T-helper 22 cell (primary cell): ENCODE data around the gene CHMP2A.
A peak's percentile ranks its signal among the peaks of the same experiment; 100 is the strongest.
"Not testable (repeated sequence)": the region's sequence is repeated elsewhere in the genome, so short reads cannot be mapped to it uniquely, and the experiment has no call there.

Experiments
- DNase-seq: peaks from one replicate; pipeline ENCODE4 v3.0.0-alpha.2; 2020; ENCODE audit warnings: low read depth

Gene CHMP2A

GRCh38 chr19:58555369-58555885, 522 bp upstream of the CHMP2A start:
- no peak for DNase-seq

- DNase-seq, result no peak
These were observed 959 bp downstream of the CHMP2A start for GRCh38 chr19:58553799-58554493.

DNA sequence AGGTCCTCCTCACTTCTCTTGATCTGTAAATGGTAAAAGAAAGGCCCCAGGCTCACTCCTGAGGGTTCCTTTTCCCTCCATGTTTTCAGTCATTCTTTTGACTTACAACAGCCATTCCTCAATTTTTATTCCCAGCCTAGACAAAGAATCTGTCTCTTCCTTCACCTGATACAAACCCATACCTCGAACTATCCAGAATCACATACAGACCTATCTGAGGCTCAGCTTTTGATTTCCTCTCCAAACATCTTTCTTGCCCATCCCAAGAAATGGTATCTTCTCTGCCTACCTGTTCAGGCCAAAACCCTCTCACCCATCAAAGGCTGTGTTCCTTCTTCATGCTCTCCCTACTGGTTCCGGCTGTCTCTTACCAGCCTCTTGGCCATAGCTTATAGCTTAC, 2.2 kb downstream of the CHMP2A start:
- DNase-seq, result no peak

DNA sequence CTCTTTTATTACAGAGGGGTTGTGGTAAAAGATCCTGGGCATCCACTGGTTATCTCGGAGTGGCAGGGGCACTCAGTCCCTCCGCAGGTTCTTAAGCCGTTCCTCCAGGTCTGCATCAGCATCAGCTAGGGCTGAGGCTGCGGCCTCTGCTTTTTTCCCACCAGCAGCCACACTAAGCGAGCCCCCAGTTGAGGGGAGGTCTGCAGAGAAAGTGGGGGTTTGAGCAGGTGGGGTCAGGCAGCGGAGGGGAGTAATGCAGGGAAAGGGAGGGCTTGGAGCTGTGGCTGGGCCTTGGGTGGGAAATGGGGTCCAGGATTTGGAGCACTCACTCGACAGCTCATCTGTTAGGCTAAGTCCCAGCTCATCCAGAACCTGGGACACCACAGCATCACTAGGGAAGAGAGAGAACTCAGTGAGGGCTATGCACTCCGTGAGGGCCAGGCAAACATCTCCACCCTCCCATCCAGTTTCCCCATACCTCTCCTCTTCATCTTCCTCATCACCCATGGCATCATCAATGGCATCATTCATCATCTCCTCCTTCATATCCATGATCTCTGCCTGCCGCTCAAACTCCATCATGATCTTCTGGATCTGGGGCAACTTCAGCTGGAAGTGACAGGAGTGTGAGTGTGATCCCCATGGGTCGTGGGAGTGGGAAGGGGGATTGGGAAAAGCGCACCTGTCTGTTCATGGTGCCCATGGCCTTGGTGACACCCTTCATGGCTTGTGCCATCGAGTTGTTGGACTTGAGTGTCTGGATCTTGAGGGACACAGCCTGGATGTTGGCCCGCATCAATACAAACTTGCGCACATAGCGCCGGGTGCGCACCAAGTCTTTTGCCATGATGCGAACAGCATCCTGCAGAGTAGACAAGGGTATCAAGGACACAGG, 3.1 kb downstream of the CHMP2A start:
- no peak for DNase-seq

- DNase-seq, result no peak
These were observed 3.8 kb downstream of the CHMP2A start for GRCh38 chr19:58551123-58551497.

GRCh38 chr19:58550362-58551122, 4.4 kb downstream of the CHMP2A start:
- DNase-seq, result no peak

DNA sequence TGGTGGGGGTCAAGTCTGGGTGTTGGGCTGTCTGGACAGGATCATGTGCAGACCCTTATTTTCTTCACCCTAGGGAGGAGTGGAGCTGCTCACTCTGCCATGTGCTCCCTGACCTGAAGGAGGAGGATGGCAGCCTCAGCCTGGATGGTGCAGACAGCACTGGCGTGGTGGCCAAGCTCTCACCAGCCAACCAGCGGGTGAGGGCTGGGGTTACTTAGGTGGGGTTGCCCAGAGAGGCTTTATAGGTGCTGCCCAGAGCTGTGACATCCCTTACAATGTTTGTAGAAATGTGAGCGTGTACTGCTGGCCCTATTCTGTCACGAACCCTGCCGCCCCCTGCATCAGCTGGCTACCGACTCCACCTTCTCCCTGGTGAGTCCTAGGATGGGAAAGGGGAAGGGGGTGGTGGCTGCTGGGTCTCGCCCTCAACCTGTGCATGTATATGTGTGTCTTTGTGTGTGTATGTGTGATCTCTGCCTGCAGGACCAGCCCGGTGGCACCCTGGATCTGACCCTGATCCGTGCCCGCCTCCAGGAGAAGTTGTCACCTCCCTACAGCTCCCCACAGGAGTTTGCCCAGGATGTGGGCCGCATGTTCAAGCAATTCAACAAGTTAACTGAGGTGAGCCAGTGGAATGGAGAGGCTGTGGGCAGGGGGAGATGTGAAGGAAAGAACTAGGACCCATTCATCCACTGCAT, 5.1 kb downstream of the CHMP2A start:
- DNase-seq, result no peak

DNA sequence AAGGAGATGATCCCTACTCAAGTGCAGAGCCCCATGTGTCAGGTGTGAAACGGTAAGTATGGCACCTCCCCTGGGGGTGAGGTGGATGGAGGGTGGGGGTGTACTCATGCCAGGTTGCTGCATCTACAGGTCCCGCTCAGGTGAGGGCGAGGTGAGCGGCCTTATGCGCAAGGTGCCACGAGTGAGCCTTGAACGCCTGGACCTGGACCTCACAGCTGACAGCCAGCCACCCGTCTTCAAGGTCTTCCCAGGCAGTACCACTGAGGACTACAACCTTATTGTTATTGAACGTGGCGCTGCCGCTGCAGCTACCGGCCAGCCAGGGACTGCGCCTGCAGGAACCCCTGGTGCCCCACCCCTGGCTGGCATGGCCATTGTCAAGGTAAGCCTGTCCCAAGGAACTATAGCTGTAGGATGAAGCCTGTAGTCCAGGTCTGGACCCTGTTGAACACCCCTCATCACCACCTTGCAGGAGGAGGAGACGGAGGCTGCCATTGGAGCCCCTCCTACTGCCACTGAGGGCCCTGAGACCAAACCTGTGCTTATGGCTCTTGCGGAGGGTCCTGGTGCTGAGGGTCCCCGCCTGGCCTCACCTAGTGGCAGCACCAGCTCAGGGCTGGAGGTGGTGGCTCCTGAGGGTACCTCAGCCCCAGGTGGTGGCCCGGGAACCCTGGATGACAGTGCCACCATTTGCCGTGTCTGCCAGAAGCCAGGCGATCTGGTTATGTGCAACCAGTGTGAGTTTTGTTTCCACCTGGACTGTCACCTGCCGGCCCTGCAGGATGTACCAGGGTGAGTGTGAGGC, 5.8 kb downstream of the CHMP2A start:
- DNase-seq, result no peak

DNA sequence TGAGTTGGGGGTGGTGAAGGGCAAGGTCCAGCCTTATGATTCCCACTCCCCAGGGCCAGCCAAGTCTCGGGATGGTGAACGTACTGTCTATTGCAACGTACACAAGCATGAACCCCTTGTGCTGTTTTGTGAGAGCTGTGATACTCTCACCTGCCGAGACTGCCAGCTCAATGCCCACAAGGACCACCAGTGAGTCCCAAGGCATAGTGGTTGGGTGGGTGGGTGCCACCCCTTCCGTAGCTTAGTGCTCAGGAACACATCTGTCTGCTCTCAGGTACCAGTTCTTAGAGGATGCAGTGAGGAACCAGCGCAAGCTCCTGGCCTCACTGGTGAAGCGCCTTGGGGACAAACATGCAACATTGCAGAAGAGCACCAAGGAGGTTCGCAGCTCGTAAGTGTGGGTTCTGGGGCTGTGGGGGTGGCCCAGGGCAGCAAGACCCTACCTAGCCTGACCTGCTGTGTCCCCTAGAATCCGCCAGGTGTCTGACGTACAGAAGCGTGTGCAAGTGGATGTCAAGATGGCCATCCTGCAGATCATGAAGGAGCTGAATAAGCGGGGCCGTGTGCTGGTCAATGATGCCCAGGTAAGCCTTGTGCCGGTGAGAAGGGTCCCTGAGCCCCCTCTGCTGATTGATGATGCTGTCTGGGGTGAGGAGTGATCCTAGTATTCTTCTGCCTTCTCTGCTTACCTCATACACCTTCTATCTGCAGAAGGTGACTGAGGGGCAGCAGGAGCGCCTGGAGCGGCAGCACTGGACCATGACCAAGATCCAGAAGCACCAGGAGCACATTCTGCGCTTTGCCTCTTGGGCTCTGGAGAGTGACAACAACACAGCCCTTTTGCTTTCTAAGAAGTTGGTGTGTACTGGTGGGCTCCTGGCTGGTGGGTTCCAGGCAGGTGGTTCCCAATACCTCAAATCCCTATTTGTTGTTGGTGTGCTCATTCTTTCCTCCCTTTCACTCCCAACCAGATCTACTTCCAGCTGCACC, 7.3 kb downstream of the CHMP2A start:
- DNase-seq, result no peak

DNA sequence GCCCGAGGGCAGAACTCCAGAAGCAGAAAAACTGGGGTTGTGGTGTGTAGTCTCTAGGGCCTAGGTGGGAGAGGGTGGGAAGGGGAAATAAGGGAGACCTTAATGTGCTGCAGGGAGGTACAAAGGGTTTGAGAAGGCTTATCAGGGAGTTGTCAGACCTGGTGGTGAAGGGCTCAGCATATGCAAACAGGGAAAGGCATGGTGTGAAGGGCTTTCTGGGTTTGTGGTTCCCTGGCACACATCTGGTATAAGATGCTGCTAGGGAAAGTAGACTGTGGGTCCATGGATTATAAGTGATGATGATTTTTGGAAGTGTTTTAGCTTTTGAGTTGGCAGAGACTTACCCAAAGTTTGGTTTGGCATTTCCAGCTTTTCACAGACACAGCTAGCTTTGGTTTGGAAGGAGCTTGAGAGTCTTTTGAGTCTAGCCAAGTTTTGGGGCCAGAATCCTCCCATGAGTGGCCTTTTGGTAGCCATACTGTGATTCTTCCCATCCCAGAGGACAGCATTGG, 8.8 kb downstream of the CHMP2A start:
- no peak for DNase-seq

GRCh38 chr19:58545286-58546018, 9.5 kb downstream of the CHMP2A start:
- DNase-seq, result no peak

DNA sequence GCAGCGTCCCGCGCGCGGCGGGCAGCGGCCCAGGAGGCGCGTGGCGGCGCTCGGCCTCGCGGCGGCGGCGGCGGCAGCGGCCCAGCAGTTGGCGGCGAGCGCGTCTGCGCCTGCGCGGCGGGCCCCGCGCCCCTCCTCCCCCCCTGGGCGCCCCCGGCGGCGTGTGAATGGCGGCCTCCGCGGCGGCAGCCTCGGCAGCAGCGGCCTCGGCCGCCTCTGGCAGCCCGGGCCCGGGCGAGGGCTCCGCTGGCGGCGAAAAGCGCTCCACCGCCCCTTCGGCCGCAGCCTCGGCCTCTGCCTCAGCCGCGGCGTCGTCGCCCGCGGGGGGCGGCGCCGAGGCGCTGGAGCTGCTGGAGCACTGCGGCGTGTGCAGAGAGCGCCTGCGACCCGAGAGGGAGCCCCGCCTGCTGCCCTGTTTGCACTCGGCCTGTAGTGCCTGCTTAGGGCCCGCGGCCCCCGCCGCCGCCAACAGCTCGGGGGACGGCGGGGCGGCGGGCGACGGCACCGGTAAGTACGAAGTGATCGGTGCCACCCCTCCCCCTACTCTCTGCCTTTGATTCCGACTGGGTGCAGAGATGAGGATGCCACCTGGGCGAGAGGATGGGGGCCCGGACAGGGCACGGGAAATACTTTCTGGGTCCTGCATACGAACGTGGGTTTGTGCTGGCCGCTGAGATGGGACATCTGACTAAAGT, 10.2 kb downstream of the CHMP2A start:
- peak; percentile 62 for DNase-seq

DNA sequence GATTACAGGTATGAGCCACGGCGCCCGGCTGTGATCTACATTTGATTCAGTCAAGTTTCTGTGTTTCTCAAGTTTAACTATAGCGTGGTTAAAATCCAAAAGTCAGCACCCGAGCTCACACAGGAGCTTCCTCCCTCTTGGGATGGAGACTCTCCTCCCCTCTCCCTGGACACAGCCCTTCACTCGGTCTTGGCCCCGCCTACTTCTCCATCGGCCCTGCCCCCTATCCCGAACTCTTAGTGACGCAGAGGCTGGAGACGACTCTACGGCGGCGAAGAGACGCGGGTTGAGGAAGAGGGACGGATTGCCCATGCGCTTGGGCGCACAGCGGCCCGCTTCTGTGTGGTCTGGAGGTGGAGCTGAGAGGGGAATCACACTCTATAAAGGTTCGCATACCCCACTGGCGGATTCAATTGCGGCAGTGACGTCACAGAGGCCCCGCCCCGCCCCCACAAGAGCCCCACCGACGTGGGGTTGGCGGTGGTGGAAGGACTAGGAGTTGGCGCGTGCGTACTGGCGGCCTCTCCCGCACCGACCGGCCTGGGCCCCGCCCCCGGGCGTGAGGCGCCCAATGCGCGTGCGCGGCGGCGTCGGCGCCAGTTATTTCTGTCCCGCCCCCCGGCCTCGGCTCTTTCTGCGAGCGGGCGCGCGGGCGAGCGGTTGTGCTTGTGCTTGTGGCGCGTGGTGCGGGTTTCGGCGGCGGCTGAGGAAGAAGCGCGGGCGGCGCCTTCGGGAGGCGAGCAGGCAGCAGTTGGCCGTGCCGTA, 10.9 kb downstream of the CHMP2A start, which contains the start of gene TRIM28:
Gene TRIM28 (plus strand): TSS at position 239 of the 765 bp plus-strand sequence. CDS start 694 bp downstream, outside the sequence.
- peak; percentile 100 for DNase-seq

- not testable (repeated sequence) for DNase-seq
These were observed 12.1 kb downstream of the CHMP2A start for GRCh38 chr19:58542641-58543372.

GRCh38 chr19:58539169-58539559, 15.7 kb downstream of the CHMP2A start:
- not testable (repeated sequence) for DNase-seq
